IMR-90 (cell line): ENCODE measurements around the gene COG7. TPM values are rescaled to one million over a fixed set of nuclear protein-coding genes. Genes with fewer than 3 reads are reported as not detected.

Experiments
- ATAC-seq: fragments of 200-7000 bp; cut with Tn5 transposase; 2 replicates; pipeline ENCODE4 v1.9.1; 2020; ENCODE audit warnings: low read depth, mild to moderate bottlenecking, moderate library complexity
- BruUV-seq: library from RNA; stranded (reverse); fragments of 400-500 nt; replicated peaks from 2 replicates; lab custom pipeline; 2021; lab: Mats Ljungman, UMichigan
- CTCF ChIA-PET: fragments of 300-600 bp; formaldehyde crosslinking; extraction: SDS; loops from one replicate; lab custom pipeline; 2021; ENCODE audit warnings: antibody characterized with exemption; lab: Yijun Ruan, JAX
- POLR2A ChIA-PET: fragments of 300-600 bp; sonication (Branson Sonifier 250); formaldehyde crosslinking; loops from one replicate; lab custom pipeline; 2022; ENCODE audit warnings: antibody characterized with exemption; ENCODE audit not compliant: unreplicated experiment; lab: Charles Lee
- DNase-seq: peaks from one replicate; pipeline ENCODE4 v3.0.0; 2013
- H2AFZ ChIP-seq: replicated peaks from 2 replicates; pipeline ENCODE3; 2013; ENCODE audit warnings: low read length, mild to moderate bottlenecking; ENCODE audit not compliant: poor library complexity
- H2AK5ac ChIP-seq: 2 replicates; pipeline ENCODE4 v1.6.1; 2013; ENCODE audit warnings: low read depth, low read length, inconsistent platforms
- H2AK9ac ChIP-seq: replicated peaks from 2 replicates; pipeline ENCODE3; 2013; ENCODE audit warnings: mild to moderate bottlenecking, low read depth, low read length, moderate library complexity; ENCODE audit not compliant: poor library complexity
- H2BK120ac ChIP-seq: 2 replicates; pipeline ENCODE4 v1.6.1; 2013; ENCODE audit warnings: low read depth, low read length, inconsistent platforms
- H2BK15ac ChIP-seq: 3 replicates; pipeline ENCODE4 v1.6.1; 2013; ENCODE audit warnings: low read depth, low read length, inconsistent platforms
- H2BK20ac ChIP-seq: 2 replicates; pipeline ENCODE4 v1.6.1; 2013; ENCODE audit warnings: low read depth, mild to moderate bottlenecking, inconsistent platforms, low read length, moderate library complexity
- H2BK5ac ChIP-seq: 2 replicates; pipeline ENCODE4 v1.6.1; 2013; ENCODE audit warnings: mild to moderate bottlenecking, low read depth, low read length, inconsistent platforms; ENCODE audit not compliant: poor library complexity, severe bottlenecking
- H3K14ac ChIP-seq: replicated peaks from 2 replicates; pipeline ENCODE4 v1.6.1; 2013; ENCODE audit warnings: low read depth, low read length, inconsistent platforms
- H3K18ac ChIP-seq: 2 replicates; pipeline ENCODE4 v1.6.1; 2013; ENCODE audit warnings: low read depth, low read length, control low read depth
- H3K23ac ChIP-seq: 2 replicates; pipeline ENCODE4 v1.6.1; 2013; ENCODE audit warnings: low read depth, low read length, inconsistent platforms
- H3K27ac ChIP-seq: 2 replicates; pipeline ENCODE4 v1.5.1; 2013; ENCODE audit warnings: mild to moderate bottlenecking, control low read depth, low read length; ENCODE audit not compliant: insufficient read depth
- H3K27me3 ChIP-seq: 2 replicates; pipeline ENCODE4 v1.6.1; 2013; ENCODE audit warnings: low read length; ENCODE audit not compliant: control insufficient read depth, insufficient read depth
- H3K36me3 ChIP-seq: 2 replicates; pipeline ENCODE4 v1.6.1; 2013; ENCODE audit warnings: low read length, mixed read lengths; ENCODE audit not compliant: control insufficient read depth, insufficient read depth
- H3K4ac ChIP-seq: 2 replicates; pipeline ENCODE4 v1.6.1; 2013; ENCODE audit warnings: low read depth, low read length, inconsistent platforms
- H3K4me1 ChIP-seq: 2 replicates; pipeline ENCODE4 v1.6.1; 2013; ENCODE audit warnings: low read length, mixed read lengths; ENCODE audit not compliant: control insufficient read depth, insufficient read depth
- H3K4me2 ChIP-seq: 2 replicates; pipeline ENCODE4 v1.6.1; 2013; ENCODE audit warnings: low read depth, mild to moderate bottlenecking, control low read depth, low read length, moderate library complexity
- H3K4me3 ChIP-seq: 2 replicates; pipeline ENCODE4 v1.5.1; 2013; ENCODE audit warnings: low read depth, mild to moderate bottlenecking, control low read depth, low read length, moderate library complexity; ENCODE audit not compliant: insufficient read depth
- H3K56ac ChIP-seq: 2 replicates; pipeline ENCODE4 v1.6.1; 2013; ENCODE audit warnings: low read length, inconsistent platforms; ENCODE audit not compliant: insufficient read depth; ENCODE audit errors: extremely low read depth
- H3K79me1 ChIP-seq, 2 experiments: 2 replicates each; pipeline ENCODE4 v1.6.1; 2013; ENCODE audit warnings: low read length in 2 of 2, inconsistent platforms in 1 of 2, low read depth in 1 of 2
- H3K9ac ChIP-seq: 2 replicates; pipeline ENCODE4 v1.6.1; 2013; ENCODE audit warnings: low read depth, low read length, control low read depth
- H3K9me1 ChIP-seq: 2 replicates; pipeline ENCODE4 v1.6.1; 2013; ENCODE audit warnings: low read length, inconsistent platforms; ENCODE audit not compliant: insufficient read depth
- H3K9me3 ChIP-seq: 2 replicates; pipeline ENCODE4 v1.6.1; 2013; ENCODE audit warnings: low read length; ENCODE audit not compliant: control insufficient read depth, insufficient read depth
- H4K20me1 ChIP-seq: 2 replicates; pipeline ENCODE4 v1.6.1; 2013; ENCODE audit warnings: low read length, inconsistent platforms; ENCODE audit not compliant: insufficient read depth
- H4K5ac ChIP-seq: 2 replicates; pipeline ENCODE4 v1.6.1; 2013; ENCODE audit warnings: mild to moderate bottlenecking, low read depth, low read length, control low read depth
- H4K8ac ChIP-seq, 2 experiments: 2 replicates each; pipeline ENCODE4 v1.6.1; 2013; ENCODE audit warnings: low read depth in 2 of 2, low read length in 2 of 2, control low read depth in 1 of 2, inconsistent platforms in 1 of 2
- H4K91ac ChIP-seq: 2 replicates; pipeline ENCODE4 v1.6.1; 2013; ENCODE audit warnings: low read depth, low read length, inconsistent platforms; ENCODE audit not compliant: insufficient read depth
- BHLHE40 ChIP-seq: fragments of 150-350 bp; IDR thresholded peaks from 2 replicates; pipeline ENCODE4 v1.6.1; 2016; ENCODE audit warnings: mild to moderate bottlenecking, low read depth, low read length
- CHD1 ChIP-seq: IDR thresholded peaks from 2 replicates; pipeline ENCODE4 v1.6.1; 2012; ENCODE audit warnings: low read depth, low read length, improper control_type of control experiment
- FOS ChIP-seq: fragments of 150-350 bp; IDR thresholded peaks from 2 replicates; pipeline ENCODE4 v1.6.1; 2016; ENCODE audit warnings: low read depth, low read length
- MAFK ChIP-seq: IDR thresholded peaks from 2 replicates; pipeline ENCODE4 v1.6.1; 2012; ENCODE audit warnings: low read depth, low read length, improper control_type of control experiment
- MAZ ChIP-seq: IDR thresholded peaks from 2 replicates; pipeline ENCODE4 v1.6.1; 2012; ENCODE audit warnings: low read depth, mild to moderate bottlenecking, low read length, improper control_type of control experiment, moderate library complexity, borderline replicate concordance
- MXI1 ChIP-seq: IDR thresholded peaks from 2 replicates; pipeline ENCODE4 v1.6.1; 2012; ENCODE audit warnings: low read depth, mild to moderate bottlenecking, low read length, moderate library complexity, borderline replicate concordance
- NFE2L2 ChIP-seq: fragments of 150-350 bp; IDR thresholded peaks from 2 replicates; pipeline ENCODE4 v1.6.1; 2016; ENCODE audit warnings: low read depth, mild to moderate bottlenecking, low read length
- POLR2A ChIP-seq: IDR thresholded peaks from 2 replicates; pipeline ENCODE4 v1.6.1; 2012; ENCODE audit warnings: mild to moderate bottlenecking, low read depth, low read length
- RFX5 ChIP-seq: IDR thresholded peaks from 2 replicates; pipeline ENCODE4 v1.8.0; 2012; ENCODE audit warnings: low read depth, mild to moderate bottlenecking, low read length, moderate library complexity
- SMC3 ChIP-seq: fragments of 150-350 bp; IDR thresholded peaks from 2 replicates; pipeline ENCODE4 v1.6.1; 2016; ENCODE audit warnings: low read depth, mild to moderate bottlenecking, antibody characterized with exemption, low read length, moderate library complexity
- WGBS, 2 experiments: methylation state at CpG; one replicate each; pipeline versions ENCODE4 v1.1.5 to v1.1.7; 2013; ENCODE audit warnings: missing lambda C conversion rate in 2 of 2; ENCODE audit not compliant: insufficient read length in 1 of 2; ENCODE audit errors: extremely low coverage in 2 of 2; 5-methylcytosine and 5-hydroxymethylcytosine counted together
- dilution Hi-C: fragments of 300-500 bp; cut with HindIII; formaldehyde crosslinking; loops from one replicate; pipeline ENCODE4 v1.14.3; 2018; ENCODE audit warnings: low sequenced_read_pairs; ENCODE audit not compliant: unreplicated experiment
- in situ Hi-C: fragments of 300-500 bp; cut with MboI; formaldehyde crosslinking; loops from 3 replicates; pipeline ENCODE4 v1.14.3; 2019; ENCODE audit warnings: low sequenced_read_pairs, inconsistent platforms, mixed read lengths
- intact Hi-C: fragments of 100-400 bp; cut with micrococcal nuclease; formaldehyde crosslinking; loops from 2 replicates; pipeline ENCODE4 v1.10.0; 2022
- polyA plus RNA-seq, 3 experiments: library from polyadenylated mRNA; depleted of rRNA; stranded (reverse); fragments of >200 nt; gene quantifications; 2 replicates each; pipeline ENCODE4 v1.2.3, GENCODE V29; 2012; ENCODE audit warnings: low replicate concordance in 1 of 3
- total RNA-seq: library from RNA; depleted of rRNA; stranded (reverse); fragments of >200 nt; gene quantifications from 2 replicates; pipeline ENCODE4 v1.2.3, GENCODE V29; 2012
- TF ChIP-seq, protein P1 (sequence below): fragments of 150-350 bp; IDR thresholded peaks from 2 replicates; pipeline ENCODE4 v1.6.1; 2017; ENCODE audit warnings: mild to moderate bottlenecking, antibody characterized with exemption, low read length, low read depth
- TF ChIP-seq, protein P2 (sequence below): conservative IDR thresholded peaks from 2 replicates; pipeline ENCODE4 v1.5.1; 2012; ENCODE audit warnings: mild to moderate bottlenecking, low read depth, low read length, improper control_type of control experiment

The COG7 gene
- total and polyA plus RNA-seq, 2 of the 4 experiments (the other 2 are of a cell fraction): 28.5 to 43.7 TPM

DNA sequence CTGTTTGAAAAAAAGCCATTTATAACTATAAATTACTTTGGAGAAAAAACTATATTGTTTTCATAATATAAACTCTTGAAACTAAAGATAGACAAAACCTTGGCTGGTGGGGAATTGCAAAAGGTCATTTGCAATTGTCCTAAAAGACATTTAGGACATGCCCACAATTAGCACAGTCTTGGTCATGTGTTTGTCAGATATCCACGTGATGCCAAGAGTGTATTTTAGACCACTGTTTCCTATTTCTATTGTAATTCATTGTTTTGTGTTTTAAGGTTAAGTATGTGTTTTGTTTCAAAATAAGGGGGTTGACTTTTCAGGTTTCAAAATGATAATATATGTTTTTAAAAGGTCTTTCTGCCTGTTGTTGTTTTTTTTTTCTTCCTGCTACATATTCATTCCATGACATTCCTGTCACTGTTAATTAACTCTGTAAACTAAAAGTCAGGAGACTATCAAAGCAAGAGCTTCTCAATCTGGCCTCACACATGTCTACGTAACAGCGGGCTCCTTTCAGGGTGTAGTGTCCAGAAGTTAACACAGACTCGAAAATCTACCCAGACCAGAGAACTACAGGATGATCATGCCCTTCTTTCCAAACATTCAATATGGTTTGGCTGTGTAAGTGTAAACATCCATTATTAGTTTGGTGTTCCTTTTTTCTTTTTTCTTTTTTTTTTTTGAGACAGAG, 58.7 kb downstream of the COG7 start:
- Histone ChIP-seq H3K9ac (no peak overlapping the region; the same call in 1 of the 2 replicates), H4K5ac (no peak overlapping the region), H4K91ac (no peak overlapping the region), H2AK5ac (no peak overlapping the region), H3K9me3 (no peaks in the 10 kb centered on the region), H3K14ac (no peak overlapping the region), H2BK20ac (no peak overlapping the region), H2AFZ (no peak overlapping the region), H3K4me2 (no peak overlapping the region), H3K27me3 (no peaks in the 10 kb centered on the region), H3K4ac (no peak overlapping the region), H3K18ac (no peak overlapping the region), H2AK9ac (no peak overlapping the region), H2BK120ac (no peak overlapping the region), H3K56ac (no peak overlapping the region), H3K23ac (no peak overlapping the region), H3K4me1 (peaks cover 1% of the 10 kb centered on the region; the same call in 1 of the 2 replicates), H2BK5ac (no peak overlapping the region), H2BK15ac (no peak overlapping the region), H3K27ac (no peak overlapping the region), H4K20me1 (no peaks in the 10 kb centered on the region), H3K9me1 (no peaks in the 10 kb centered on the region; the same call in 1 of the 2 replicates), H4K8ac (no peak overlapping the region), H3K4me3 (no peak overlapping the region), H3K79me1 (no peaks in the 10 kb centered on the region), H3K36me3 (peaks cover 62% of the 10 kb centered on the region)
- no CpG with 5 or more reads among the region's 4 CpGs for WGBS, 2 experiments
- no peak for DNase-seq
- no TSS peak for BruUV-seq
- ATAC-seq: no peak
- ChIA-PET CTCF (no interaction called here), POLR2A (no interaction called here)
- no peak for TF ChIP-seq FOS
- no peak for TF ChIP-seq MAFK
- TF ChIP-seq SMC3: no peak
- TF ChIP-seq CHD1: no peak
- TF ChIP-seq MAZ: no peak
- TF ChIP-seq, protein P1, sequence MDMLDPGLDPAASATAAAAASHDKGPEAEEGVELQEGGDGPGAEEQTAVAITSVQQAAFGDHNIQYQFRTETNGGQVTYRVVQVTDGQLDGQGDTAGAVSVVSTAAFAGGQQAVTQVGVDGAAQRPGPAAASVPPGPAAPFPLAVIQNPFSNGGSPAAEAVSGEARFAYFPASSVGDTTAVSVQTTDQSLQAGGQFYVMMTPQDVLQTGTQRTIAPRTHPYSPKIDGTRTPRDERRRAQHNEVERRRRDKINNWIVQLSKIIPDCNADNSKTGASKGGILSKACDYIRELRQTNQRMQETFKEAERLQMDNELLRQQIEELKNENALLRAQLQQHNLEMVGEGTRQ: no peak
- TF ChIP-seq BHLHE40: no peak
- no peak for TF ChIP-seq MXI1
- TF ChIP-seq RFX5: no peak
- no peak for TF ChIP-seq NFE2L2
- TF ChIP-seq POLR2A: no peak
- TF ChIP-seq, protein P2, sequence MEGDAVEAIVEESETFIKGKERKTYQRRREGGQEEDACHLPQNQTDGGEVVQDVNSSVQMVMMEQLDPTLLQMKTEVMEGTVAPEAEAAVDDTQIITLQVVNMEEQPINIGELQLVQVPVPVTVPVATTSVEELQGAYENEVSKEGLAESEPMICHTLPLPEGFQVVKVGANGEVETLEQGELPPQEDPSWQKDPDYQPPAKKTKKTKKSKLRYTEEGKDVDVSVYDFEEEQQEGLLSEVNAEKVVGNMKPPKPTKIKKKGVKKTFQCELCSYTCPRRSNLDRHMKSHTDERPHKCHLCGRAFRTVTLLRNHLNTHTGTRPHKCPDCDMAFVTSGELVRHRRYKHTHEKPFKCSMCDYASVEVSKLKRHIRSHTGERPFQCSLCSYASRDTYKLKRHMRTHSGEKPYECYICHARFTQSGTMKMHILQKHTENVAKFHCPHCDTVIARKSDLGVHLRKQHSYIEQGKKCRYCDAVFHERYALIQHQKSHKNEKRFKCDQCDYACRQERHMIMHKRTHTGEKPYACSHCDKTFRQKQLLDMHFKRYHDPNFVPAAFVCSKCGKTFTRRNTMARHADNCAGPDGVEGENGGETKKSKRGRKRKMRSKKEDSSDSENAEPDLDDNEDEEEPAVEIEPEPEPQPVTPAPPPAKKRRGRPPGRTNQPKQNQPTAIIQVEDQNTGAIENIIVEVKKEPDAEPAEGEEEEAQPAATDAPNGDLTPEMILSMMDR: no peak
- dilution Hi-C loops (no loop called here), in situ Hi-C loops (no loop called here), intact Hi-C loops (no loop called here)
